Testis (tissue), 3 donors: ENCODE measurements around the gene ANKK1. TPM values are rescaled to one million over a fixed set of nuclear protein-coding genes. Genes with fewer than 3 reads are reported as not detected.

Experiments used
- DNase-seq: peaks from one replicate; pipeline ENCODE4 v3.0.0-alpha.2; 2019
- H3K27ac ChIP-seq, 2 donors: fragments of 200-600 bp; sonication (generic); one replicate each; pipeline ENCODE4 v1.5.1; 2019
- H3K27me3 ChIP-seq: fragments of 200-600 bp; sonication (generic); one replicate; pipeline ENCODE4 v1.5.1; 2019
- H3K36me3 ChIP-seq: fragments of 200-600 bp; sonication (generic); one replicate; pipeline ENCODE4 v1.5.1; 2017; ENCODE audit warnings: low read depth; ENCODE audit errors: missing control alignments
- H3K4me1 ChIP-seq: fragments of 200-600 bp; sonication (generic); one replicate; pipeline ENCODE4 v1.5.1; 2019
- H3K4me3 ChIP-seq, 2 donors: fragments of 200-600 bp; sonication (generic); one replicate each; pipeline ENCODE4 v1.5.1; 2017 to 2019
- H3K9me3 ChIP-seq: fragments of 200-600 bp; sonication (generic); one replicate; pipeline ENCODE4 v1.5.1; 2017
- POLR2A ChIP-seq: fragments of 450-650 bp; IDR thresholded peaks from one replicate; pipeline ENCODE4 v1.6.1; 2017; ENCODE audit warnings: antibody characterized with exemption, mild to moderate bottlenecking, moderate library complexity
- WGBS, 2 donors: methylation state at CpG; one replicate each; pipeline ENCODE4 v1.1.5; 2018; 5-methylcytosine and 5-hydroxymethylcytosine counted together
- intact Hi-C: fragments of 100-400 bp; cut with DNase I; formaldehyde crosslinking; loops from one replicate; pipeline ENCODE4 v1.15.1; 2023; ENCODE audit warnings: low total_unique reads
- polyA plus RNA-seq: library from polyadenylated mRNA; stranded (reverse); fragments of 350-450 nt; fragmentation: Illumina TruSeq; extraction: RNeasy Lipid Tissue Mini Kit (QIAGEN cat#74804); gene quantifications from one replicate; pipeline ENCODE4 v1.2.3, GENCODE V29; 2014; ENCODE audit warnings: low read depth, low replicate concordance; ENCODE audit not compliant: insufficient read depth
- total RNA-seq, 2 donors: library from RNA; depleted of rRNA; stranded (reverse); fragments of >200 nt; gene quantifications; one replicate each; pipeline ENCODE4 v1.2.3, GENCODE V29; 2016
- TF ChIP-seq, protein P1 (sequence below), 3 experiments: fragments of 450-650 bp in 2 of 3; fragments of 200-600 bp in 1 of 3; sonication (generic) in 1 of 3; IDR thresholded peaks; one replicate each; pipeline ENCODE4 v1.5.1; 2016 to 2019; ENCODE audit warnings: antibody characterized with exemption in 3 of 3, mild to moderate bottlenecking in 2 of 3, moderate library complexity in 1 of 3

Gene ANKK1
- total and polyA plus RNA-seq, 3 donors from 2014 or later: 2.1 to 2.5 (median 2.2) TPM

- 89 to 94% methylated on average over 20 to 21 of the region's 21 CpGs for WGBS, 2 donors
Observed at GRCh38 chr11:113410414-113411135, 23.0 kb downstream of the ANKK1 start.

GRCh38 chr11:113411536-113411935, 24.0 kb downstream of the ANKK1 start:
- no peak for DNase-seq
- no peak for TF ChIP-seq POLR2A
- TF ChIP-seq, protein P1, sequence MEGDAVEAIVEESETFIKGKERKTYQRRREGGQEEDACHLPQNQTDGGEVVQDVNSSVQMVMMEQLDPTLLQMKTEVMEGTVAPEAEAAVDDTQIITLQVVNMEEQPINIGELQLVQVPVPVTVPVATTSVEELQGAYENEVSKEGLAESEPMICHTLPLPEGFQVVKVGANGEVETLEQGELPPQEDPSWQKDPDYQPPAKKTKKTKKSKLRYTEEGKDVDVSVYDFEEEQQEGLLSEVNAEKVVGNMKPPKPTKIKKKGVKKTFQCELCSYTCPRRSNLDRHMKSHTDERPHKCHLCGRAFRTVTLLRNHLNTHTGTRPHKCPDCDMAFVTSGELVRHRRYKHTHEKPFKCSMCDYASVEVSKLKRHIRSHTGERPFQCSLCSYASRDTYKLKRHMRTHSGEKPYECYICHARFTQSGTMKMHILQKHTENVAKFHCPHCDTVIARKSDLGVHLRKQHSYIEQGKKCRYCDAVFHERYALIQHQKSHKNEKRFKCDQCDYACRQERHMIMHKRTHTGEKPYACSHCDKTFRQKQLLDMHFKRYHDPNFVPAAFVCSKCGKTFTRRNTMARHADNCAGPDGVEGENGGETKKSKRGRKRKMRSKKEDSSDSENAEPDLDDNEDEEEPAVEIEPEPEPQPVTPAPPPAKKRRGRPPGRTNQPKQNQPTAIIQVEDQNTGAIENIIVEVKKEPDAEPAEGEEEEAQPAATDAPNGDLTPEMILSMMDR (IDR thresholded peaks at IDR 0.05): no peak
- Histone ChIP-seq H3K27me3 (no peaks in the 10 kb centered on the region), H3K36me3 (no peaks in the 10 kb centered on the region), H3K9me3 (no peaks in the 10 kb centered on the region), H3K4me3 (no peak overlapping the region), H3K4me1 (no peaks in the 10 kb centered on the region), H3K27ac (no peak overlapping the region)
- intact Hi-C loops: no loop called here
- 79 to 86% methylated on average over 3 of the region's 3 CpGs for WGBS, 2 donors

More at GRCh38 chr11:113410414-113411135, 23.0 kb downstream of the ANKK1 start:
- Histone ChIP-seq H3K4me1 (no peaks in the 10 kb centered on the region), H3K27me3 (no peaks in the 10 kb centered on the region), H3K4me3 (no peak overlapping the region), H3K9me3 (no peaks in the 10 kb centered on the region), H3K27ac (no peak overlapping the region), H3K36me3 (no peaks in the 10 kb centered on the region)
- no peak for DNase-seq
- TF ChIP-seq, protein P1 (IDR thresholded peaks at IDR 0.05): no peak
- TF ChIP-seq POLR2A: no peak
- intact Hi-C loops: no loop called here

DNA sequence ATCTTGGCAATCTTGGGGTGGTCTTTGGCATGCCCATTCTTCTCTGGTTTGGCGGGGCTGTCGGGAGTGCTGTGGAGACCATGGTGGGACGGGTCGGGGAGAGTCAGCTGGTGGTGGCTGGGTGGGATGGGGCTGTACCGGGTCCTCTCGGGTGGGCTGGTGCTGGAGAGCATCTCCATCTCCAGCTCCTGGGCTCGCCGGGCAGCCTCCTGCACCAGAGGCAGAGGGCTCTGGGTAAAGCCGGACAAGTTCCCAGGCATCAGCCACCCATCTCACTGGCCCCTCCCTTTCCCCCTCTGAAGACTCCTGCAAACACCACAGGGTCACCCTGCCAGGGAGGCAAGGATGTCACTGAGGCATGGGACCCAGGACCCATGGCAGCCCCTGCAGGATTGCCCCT, 25.1 kb downstream of the ANKK1 start:
- Histone ChIP-seq H3K27me3 (no peaks in the 10 kb centered on the region), H3K9me3 (no peaks in the 10 kb centered on the region), H3K4me3 (no peak overlapping the region), H3K27ac (no peak overlapping the region), H3K36me3 (no peaks in the 10 kb centered on the region), H3K4me1 (no peaks in the 10 kb centered on the region)
- intact Hi-C loops: no loop called here
- 86 to 92% methylated on average over 4 to 9 of the region's 9 CpGs for WGBS, 2 donors
- DNase-seq: no peak
- TF ChIP-seq, protein P1 (IDR thresholded peaks at IDR 0.05): no peak
- TF ChIP-seq POLR2A: no peak

- 91 to 94% methylated on average over 16 of the region's 16 CpGs for WGBS, 2 donors
- no peak for DNase-seq
- Histone ChIP-seq H3K4me1 (no peaks in the 10 kb centered on the region), H3K9me3 (no peaks in the 10 kb centered on the region), H3K27me3 (no peaks in the 10 kb centered on the region), H3K36me3 (no peaks in the 10 kb centered on the region), H3K27ac (no peak overlapping the region), H3K4me3 (no peak overlapping the region)
- intact Hi-C loops: no loop called here
- TF ChIP-seq POLR2A: no peak
- TF ChIP-seq, protein P1 (IDR thresholded peaks at IDR 0.05): no peak
Observed at GRCh38 chr11:113415343-113415742, 27.8 kb downstream of the ANKK1 start.

- Histone ChIP-seq H3K36me3 (no peaks in the 10 kb centered on the region), H3K27ac (no peak overlapping the region), H3K9me3 (no peaks in the 10 kb centered on the region), H3K4me3 (no peak overlapping the region), H3K4me1 (no peaks in the 10 kb centered on the region), H3K27me3 (no peaks in the 10 kb centered on the region)
- WGBS, 2 donors: 48 to 63% methylated on average over 2 of the region's 2 CpGs
- TF ChIP-seq, protein P1 (IDR thresholded peaks at IDR 0.05): no peak
- no peak for TF ChIP-seq POLR2A
- DNase-seq: no peak
- intact Hi-C loops: no loop called here
Observed at GRCh38 chr11:113417428-113417827, 29.8 kb downstream of the ANKK1 start.
